BJ (cell line): ENCODE results near the gene SYDE2. TPM values are rescaled to one million over a fixed set of nuclear protein-coding genes. Genes with fewer than 3 reads are reported as not detected.
A peak's percentile ranks its signal among the peaks of the same experiment; 100 is the strongest.

ENCODE experiments used
- CTCF ChIA-PET: fragments of 350-600 bp; formaldehyde crosslinking; extraction: SDS; loops from one replicate; lab custom pipeline; 2021; ENCODE audit warnings: antibody characterized with exemption, inconsistent platforms; lab: Yijun Ruan, JAX
- POLR2A ChIA-PET: fragments of 300-600 bp; sonication (Branson Sonifier 250); formaldehyde crosslinking; extraction: SDS; loops from one replicate; lab custom pipeline; 2021; ENCODE audit warnings: antibody characterized with exemption; lab: Charles Lee
- DNase-seq: peaks from one replicate; pipeline ENCODE4 v3.0.0-alpha.2; 2011; ENCODE audit warnings: low read depth
- H3K27me3 ChIP-seq: 2 replicates; pipeline ENCODE4 v1.6.0; 2011; ENCODE audit warnings: low read length; ENCODE audit not compliant: control insufficient read depth, insufficient read depth
- H3K36me3 ChIP-seq: 2 replicates; pipeline ENCODE4 v1.5.1; 2011; ENCODE audit warnings: low read length; ENCODE audit not compliant: control insufficient read depth, insufficient read depth
- H3K4me3 ChIP-seq: 2 replicates; pipeline ENCODE4 v1.5.1; 2011; ENCODE audit warnings: low read depth, mild to moderate bottlenecking, control low read depth, low read length
- polyA plus RNA-seq: library from polyadenylated mRNA; depleted of rRNA; stranded (reverse); fragments of >200 nt; gene quantifications from 2 replicates; pipeline ENCODE4 v1.2.3, GENCODE V29; 2011
- TF ChIP-seq, protein P1 (sequence below): IDR thresholded peaks from 2 replicates; pipeline ENCODE4 v1.5.1; 2011; ENCODE audit warnings: low read depth, mild to moderate bottlenecking, control low read depth, inconsistent platforms, low read length, moderate library complexity; ENCODE audit not compliant: insufficient read depth

Gene SYDE2
- polyA plus RNA-seq, 1 experiment: 4.4 TPM

- Histone ChIP-seq H3K36me3 (no peaks in the 10 kb centered on the region), H3K4me3 (no peak overlapping the region), H3K27me3 (no peaks in the 10 kb centered on the region)
- ChIA-PET POLR2A (no interaction called here), CTCF (interaction anchor here (0.8 to 3.2 kb wide), 4 partner anchors 11 to 298 kb away, joined by 3 to 14 read pairs (median 9); no protein-coding TSS in a partner anchor)
- TF ChIP-seq, protein P1, sequence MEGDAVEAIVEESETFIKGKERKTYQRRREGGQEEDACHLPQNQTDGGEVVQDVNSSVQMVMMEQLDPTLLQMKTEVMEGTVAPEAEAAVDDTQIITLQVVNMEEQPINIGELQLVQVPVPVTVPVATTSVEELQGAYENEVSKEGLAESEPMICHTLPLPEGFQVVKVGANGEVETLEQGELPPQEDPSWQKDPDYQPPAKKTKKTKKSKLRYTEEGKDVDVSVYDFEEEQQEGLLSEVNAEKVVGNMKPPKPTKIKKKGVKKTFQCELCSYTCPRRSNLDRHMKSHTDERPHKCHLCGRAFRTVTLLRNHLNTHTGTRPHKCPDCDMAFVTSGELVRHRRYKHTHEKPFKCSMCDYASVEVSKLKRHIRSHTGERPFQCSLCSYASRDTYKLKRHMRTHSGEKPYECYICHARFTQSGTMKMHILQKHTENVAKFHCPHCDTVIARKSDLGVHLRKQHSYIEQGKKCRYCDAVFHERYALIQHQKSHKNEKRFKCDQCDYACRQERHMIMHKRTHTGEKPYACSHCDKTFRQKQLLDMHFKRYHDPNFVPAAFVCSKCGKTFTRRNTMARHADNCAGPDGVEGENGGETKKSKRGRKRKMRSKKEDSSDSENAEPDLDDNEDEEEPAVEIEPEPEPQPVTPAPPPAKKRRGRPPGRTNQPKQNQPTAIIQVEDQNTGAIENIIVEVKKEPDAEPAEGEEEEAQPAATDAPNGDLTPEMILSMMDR: no peak
- no peak for DNase-seq
Observed at GRCh38 chr1:85243372-85243771, 42.6 kb upstream of the SYDE2 start.

GRCh38 chr1:85240643-85241042 is 39.8 kb upstream of the SYDE2 start:
- CTCF ChIA-PET: interaction anchor here (0.9 to 1.8 kb wide), 6 partner anchors 11 to 132 kb away, joined by 3 to 24 read pairs (median 6); no protein-coding TSS in a partner anchor
- DNase-seq: no peak
- Histone ChIP-seq H3K27me3 (no peaks in the 10 kb centered on the region), H3K4me3 (no peak overlapping the region), H3K36me3 (no peaks in the 10 kb centered on the region)
- TF ChIP-seq, protein P1: no peak
- POLR2A ChIA-PET: no interaction called here

- TF ChIP-seq, protein P1: no peak
- Histone ChIP-seq H3K36me3 (no peaks in the 10 kb centered on the region), H3K4me3 (no peak overlapping the region), H3K27me3 (no peaks in the 10 kb centered on the region)
- ChIA-PET CTCF (interaction anchor here (0.9 to 1.8 kb wide), 6 partner anchors 10 to 131 kb away, joined by 3 to 24 read pairs (median 6); no protein-coding TSS in a partner anchor), POLR2A (interaction anchor here (0.6 kb wide), 1 partner anchor 19 kb away, joined by 5 read pairs; the partner anchor contains the start of gene C1orf52)
- DNase-seq: no peak
Observed at GRCh38 chr1:85240174-85240601, 39.4 kb upstream of the SYDE2 start.

DNA sequence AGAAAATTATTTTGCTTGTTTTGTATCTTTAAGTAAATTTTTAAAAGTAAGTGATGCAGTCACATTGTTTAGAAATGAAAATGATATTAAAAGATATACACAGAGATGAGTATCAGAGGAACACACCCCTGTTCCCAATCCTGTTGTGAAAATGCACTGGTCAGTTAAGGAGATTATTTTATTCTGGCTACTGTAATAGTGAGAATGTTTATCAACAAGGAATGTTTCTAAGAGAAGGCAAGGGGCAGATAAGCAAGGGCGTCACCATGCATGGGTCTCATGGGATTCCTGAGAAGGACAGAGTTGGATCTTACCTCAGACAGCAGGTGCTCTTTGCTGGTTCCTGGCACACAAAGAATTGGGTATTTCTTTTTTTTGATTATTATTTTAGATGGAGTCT is 36.8 kb upstream of the SYDE2 start:
- H3K4me3 ChIP-seq: no peak overlapping the region
- no peaks in the 10 kb centered on the region for H3K27me3 ChIP-seq
- ChIA-PET POLR2A (no interaction called here), CTCF (no interaction called here)
- TF ChIP-seq, protein P1: no peak
- H3K36me3 ChIP-seq: no peaks in the 10 kb centered on the region
- no peak for DNase-seq

GRCh38 chr1:85230305-85230977 is 29.6 kb upstream of the SYDE2 start:
- DNase-seq: no peak
- H3K36me3 ChIP-seq: no peaks in the 10 kb centered on the region
- no peak overlapping the region for H3K4me3 ChIP-seq
- ChIA-PET POLR2A (no interaction called here), CTCF (interaction anchor here (1.3 to 2.9 kb wide), 5 partner anchors 10 to 123 kb away, joined by 3 to 16 read pairs (median 5); partner anchors contain the start of gene C1orf52)
- TF ChIP-seq, protein P1: peak; percentile 21; the same call in 1 of the 2 replicates
- H3K27me3 ChIP-seq: no peaks in the 10 kb centered on the region
